Subcutaneous adipose tissue (tissue), 4 donors: Measurements from ENCODE around the gene DOHH. TPM values are rescaled to one million over a fixed set of nuclear protein-coding genes. Genes with fewer than 3 reads are reported as not detected.

Source experiments
- CTCF ChIP-seq: fragments of 450-650 bp; IDR thresholded peaks from one replicate; pipeline ENCODE4 v1.5.1; 2016; ENCODE audit warnings: low read depth, mild to moderate bottlenecking, control low read depth, antibody characterized with exemption, moderate library complexity
- total RNA-seq, 4 donors: library from RNA; depleted of rRNA; stranded (reverse); fragments of >200 nt; gene quantifications; one replicate each; pipeline ENCODE4 v1.1.0, GENCODE V29; 2016

The DOHH gene
- total RNA-seq, 4 donors from 2014 or later = 4.9 to 11.9 (median 8.9) TPM

- TF ChIP-seq CTCF = no peak
Measured at GRCh38 chr19:3494051-3494450, 6.4 kb downstream of the DOHH start.

- TF ChIP-seq CTCF = no peak
Measured at GRCh38 chr19:3493651-3494050, 6.8 kb downstream of the DOHH start.

GRCh38 chr19:3492919-3493318, 7.6 kb downstream of the DOHH start:
- TF ChIP-seq CTCF = no peak

- no peak for TF ChIP-seq CTCF
Measured at GRCh38 chr19:3492131-3492839, 8.2 kb downstream of the DOHH start.

GRCh38 chr19:3491396-3492119, 8.9 kb downstream of the DOHH start:
- no peak for TF ChIP-seq CTCF

GRCh38 chr19:3483226-3483628, 17.2 kb downstream of the DOHH start, which contains the start of gene SMIM44:
Gene SMIM44 (minus strand): TSS chr19:3483441. CDS start chr19:3483403, 38 bp downstream.
- TF ChIP-seq CTCF = no peak

- TF ChIP-seq CTCF = no peak
Measured at GRCh38 chr19:3482507-3483225, 17.8 kb downstream of the DOHH start.
